GM12872 (cell line): ENCODE data around the gene EFNA5.

Experiments
- TF ChIP-seq, protein P1 (sequence below): IDR thresholded peaks from 3 replicates; pipeline ENCODE4 v1.5.1; 2011; ENCODE audit warnings: low read depth, mild to moderate bottlenecking, low read length, moderate library complexity; ENCODE audit not compliant: insufficient read depth

Gene EFNA5

GRCh38 chr5:107576736-107577393, 93.9 kb downstream of the EFNA5 start:
- TF ChIP-seq, protein P1, sequence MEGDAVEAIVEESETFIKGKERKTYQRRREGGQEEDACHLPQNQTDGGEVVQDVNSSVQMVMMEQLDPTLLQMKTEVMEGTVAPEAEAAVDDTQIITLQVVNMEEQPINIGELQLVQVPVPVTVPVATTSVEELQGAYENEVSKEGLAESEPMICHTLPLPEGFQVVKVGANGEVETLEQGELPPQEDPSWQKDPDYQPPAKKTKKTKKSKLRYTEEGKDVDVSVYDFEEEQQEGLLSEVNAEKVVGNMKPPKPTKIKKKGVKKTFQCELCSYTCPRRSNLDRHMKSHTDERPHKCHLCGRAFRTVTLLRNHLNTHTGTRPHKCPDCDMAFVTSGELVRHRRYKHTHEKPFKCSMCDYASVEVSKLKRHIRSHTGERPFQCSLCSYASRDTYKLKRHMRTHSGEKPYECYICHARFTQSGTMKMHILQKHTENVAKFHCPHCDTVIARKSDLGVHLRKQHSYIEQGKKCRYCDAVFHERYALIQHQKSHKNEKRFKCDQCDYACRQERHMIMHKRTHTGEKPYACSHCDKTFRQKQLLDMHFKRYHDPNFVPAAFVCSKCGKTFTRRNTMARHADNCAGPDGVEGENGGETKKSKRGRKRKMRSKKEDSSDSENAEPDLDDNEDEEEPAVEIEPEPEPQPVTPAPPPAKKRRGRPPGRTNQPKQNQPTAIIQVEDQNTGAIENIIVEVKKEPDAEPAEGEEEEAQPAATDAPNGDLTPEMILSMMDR, result no peak

DNA sequence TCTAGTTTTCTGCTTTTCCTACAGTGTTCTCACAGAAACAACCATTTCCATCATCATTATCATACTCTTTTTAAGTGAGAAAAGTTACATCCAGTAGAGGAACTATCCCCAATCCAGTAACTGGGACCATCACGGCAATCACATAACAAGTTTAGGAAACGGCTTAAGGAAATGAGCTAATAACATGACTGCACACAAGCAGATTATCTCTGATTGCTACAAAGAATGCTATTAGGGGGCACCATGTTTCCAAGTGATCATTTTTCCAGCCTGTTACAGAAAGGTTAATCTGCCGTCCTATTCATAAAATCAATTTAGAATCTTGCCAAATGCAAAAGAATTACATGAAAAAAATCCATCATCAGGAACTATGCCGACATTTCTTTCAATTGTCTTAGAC, 94.6 kb downstream of the EFNA5 start:
- TF ChIP-seq, protein P1, result no peak

DNA sequence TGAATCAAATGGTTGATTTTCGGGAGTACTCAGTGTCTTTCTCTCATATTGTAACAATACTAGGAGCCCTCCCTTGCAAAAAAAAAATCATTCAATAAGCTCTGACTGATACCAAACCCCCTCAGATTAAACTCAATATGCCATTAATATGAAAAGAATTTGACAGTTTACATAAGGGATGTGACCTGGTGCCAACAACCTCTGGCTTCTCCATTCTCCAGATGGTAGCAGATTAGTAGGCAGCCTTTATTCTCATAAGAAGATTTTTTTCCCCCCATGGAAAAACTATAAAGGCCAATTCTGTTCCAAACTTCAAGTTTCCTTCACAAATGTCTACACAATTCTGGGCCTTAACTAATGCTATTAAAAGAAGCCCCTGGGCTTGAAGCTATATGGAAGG, 96.5 kb downstream of the EFNA5 start:
- TF ChIP-seq, protein P1, result no peak

DNA sequence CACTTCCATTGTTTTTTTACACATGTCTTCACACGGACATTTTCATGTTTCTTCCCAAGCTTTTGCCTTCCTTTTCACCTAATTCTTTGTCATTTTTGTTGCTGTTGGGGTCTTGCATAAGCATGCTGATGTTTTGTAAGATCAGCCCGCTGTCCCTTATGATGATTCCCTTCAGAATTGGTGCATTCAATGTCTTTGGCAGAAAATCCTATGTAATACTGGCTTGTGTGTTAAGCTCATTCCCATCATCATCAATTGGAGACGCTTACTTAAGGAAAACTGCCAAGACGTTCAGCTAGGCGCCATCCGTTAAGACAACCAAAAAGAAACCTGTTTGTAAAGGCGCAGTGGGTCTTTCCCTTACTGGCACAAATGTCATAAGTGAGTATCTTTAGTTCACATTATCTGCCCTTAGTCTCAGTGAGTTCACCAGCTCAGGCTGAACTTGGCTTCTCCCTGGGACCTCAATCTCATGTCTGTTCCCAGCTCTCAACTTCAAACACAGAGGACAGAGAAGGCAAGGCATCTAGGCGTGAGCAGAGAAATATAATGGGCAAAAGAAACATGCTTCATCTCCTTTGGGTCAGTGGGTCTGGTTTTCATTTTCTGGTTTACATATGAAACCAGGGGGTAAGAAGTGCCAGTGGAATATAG, 97.9 kb downstream of the EFNA5 start:
- TF ChIP-seq, protein P1, result no peak

DNA sequence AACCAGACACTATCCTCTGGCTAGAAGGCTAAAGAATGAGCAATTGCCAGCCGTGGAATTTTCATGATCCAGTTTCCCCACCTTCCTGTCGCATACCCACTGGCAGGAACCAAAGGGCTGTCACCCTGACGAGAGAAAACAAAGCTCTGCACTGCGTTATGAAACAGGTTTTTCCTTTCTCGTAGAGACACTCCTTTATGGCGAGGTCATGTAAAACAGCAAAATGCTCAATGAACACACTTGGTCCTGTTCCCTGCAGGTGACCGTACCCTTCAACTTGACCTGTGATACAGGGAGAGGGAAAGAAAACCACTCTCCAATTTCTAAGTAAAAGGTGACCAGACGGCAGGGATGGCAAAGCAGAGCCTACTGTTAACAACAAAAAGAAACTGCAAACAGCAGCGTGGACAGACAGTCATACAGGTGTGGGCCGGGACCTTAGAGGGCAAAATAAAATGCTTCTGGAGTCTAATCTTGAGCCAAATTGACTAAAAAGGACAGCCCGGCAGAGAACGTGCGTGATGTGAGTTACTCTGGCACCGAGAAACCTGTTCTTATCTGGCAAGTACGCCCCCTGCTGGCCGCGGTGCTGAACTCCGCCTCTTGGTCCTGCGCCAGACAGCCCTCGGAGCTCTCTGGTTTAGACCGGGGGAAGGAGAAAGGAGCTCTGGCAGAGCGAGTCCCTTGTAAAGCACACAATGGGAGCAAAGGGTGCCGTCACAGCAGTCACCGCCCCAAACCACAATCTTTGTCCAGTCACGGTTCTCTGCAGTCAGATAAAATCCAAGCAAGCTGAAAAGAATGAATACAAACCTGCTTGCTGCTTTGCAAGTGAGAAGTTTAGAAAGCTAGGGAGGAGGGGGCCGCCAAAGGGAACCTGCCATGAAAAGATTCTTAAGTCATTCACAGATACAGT, 98.9 kb downstream of the EFNA5 start:
- TF ChIP-seq, protein P1, result peak; percentile 94

DNA sequence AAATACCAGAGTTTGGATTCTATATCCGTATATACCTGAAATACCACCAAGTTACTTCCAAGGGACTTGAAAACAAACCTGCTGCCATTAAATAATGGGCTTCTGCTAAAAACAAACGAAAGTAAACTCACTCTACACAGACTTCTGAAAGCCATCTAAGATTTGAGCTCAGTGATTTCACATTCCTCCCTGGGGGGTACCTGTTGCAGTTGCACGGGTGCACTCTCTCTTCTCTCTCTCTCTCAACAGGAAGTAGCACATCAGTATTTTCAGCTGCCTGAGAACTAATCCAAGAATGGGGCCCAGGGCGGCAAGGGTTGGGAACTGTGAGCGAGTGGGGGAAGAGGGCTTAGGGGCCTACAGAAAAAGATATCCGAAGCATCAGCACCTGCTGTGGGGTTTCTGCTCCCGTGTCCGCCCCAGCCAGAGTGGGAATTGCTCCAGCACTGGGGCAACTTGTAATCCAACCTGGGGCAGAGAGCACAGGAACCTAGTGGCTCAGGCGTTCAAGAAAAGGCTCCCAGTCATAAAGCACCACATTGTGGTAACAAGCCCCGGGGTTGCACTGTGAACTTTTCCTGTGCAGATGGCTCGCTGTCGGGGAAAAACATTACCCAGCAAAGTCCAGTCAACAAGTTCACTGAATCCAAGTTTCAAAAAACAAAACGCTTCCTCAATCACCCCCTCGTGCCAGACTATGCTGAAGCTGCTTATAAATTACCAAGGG, 99.8 kb downstream of the EFNA5 start:
- TF ChIP-seq, protein P1, result no peak
